ENCODE results near the gene CARS2.

DNA sequence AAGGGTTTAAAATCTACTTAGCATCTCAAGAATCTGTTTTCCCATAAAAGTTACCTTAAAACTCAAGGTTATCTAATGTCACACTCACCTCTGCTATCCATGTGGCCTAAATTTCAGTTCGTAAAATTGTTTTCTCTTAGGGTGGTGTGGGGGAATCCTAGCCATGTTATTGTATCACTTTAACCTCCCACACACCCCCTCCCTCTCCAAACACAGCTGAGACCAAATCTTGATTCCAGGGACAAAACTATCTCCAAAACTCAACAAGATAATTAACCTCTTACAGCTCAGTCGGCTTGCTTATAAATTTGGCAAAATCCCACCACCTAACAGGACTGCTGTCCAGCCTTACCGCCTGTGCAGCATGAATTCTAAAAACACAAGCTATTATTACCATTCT, 3.8 kb downstream of the CARS2 start:
- TF ChIP-seq, protein P1, sequence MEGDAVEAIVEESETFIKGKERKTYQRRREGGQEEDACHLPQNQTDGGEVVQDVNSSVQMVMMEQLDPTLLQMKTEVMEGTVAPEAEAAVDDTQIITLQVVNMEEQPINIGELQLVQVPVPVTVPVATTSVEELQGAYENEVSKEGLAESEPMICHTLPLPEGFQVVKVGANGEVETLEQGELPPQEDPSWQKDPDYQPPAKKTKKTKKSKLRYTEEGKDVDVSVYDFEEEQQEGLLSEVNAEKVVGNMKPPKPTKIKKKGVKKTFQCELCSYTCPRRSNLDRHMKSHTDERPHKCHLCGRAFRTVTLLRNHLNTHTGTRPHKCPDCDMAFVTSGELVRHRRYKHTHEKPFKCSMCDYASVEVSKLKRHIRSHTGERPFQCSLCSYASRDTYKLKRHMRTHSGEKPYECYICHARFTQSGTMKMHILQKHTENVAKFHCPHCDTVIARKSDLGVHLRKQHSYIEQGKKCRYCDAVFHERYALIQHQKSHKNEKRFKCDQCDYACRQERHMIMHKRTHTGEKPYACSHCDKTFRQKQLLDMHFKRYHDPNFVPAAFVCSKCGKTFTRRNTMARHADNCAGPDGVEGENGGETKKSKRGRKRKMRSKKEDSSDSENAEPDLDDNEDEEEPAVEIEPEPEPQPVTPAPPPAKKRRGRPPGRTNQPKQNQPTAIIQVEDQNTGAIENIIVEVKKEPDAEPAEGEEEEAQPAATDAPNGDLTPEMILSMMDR (IDR thresholded peaks at IDR 0.05; ENCODE audit: insufficient read depth, low read length, poor library complexity, severe bottlenecking) = no peak
- TF ChIP-seq EZH2phosphoT487 (conservative IDR thresholded peaks at IDR 0.05; ENCODE audit: low read length) = no peak
